H9 (cell line): ENCODE results near the gene CPM. TPM values are rescaled to one million over a fixed set of nuclear protein-coding genes. Genes with fewer than 3 reads are reported as not detected.

Experiments
- DNase-seq: peaks from one replicate; pipeline ENCODE4 v3.0.0-alpha.2; 2017
- H2AFZ ChIP-seq: one replicate; pipeline ENCODE4 v1.6.1; 2013; ENCODE audit warnings: mild to moderate bottlenecking, low read length, control low read depth, moderate library complexity
- H2AK5ac ChIP-seq: 2 replicates; pipeline ENCODE4 v1.6.1; 2013; ENCODE audit warnings: low read length, control low read depth, mixed read lengths; ENCODE audit not compliant: insufficient read length
- H2BK120ac ChIP-seq: one replicate; pipeline ENCODE4 v1.6.1; 2013; ENCODE audit warnings: low read depth, mild to moderate bottlenecking, low read length, control low read depth, inconsistent platforms; ENCODE audit not compliant: poor library complexity, severe bottlenecking
- H2BK12ac ChIP-seq: 2 replicates; pipeline ENCODE4 v1.6.1; 2013; ENCODE audit warnings: low read length, control low read depth, mixed read lengths, low read depth; ENCODE audit not compliant: insufficient read length
- H2BK15ac ChIP-seq: 2 replicates; pipeline ENCODE4 v1.6.1; 2013; ENCODE audit warnings: low read depth, low read length, control low read depth
- H2BK20ac ChIP-seq: one replicate; pipeline ENCODE4 v1.6.1; 2013; ENCODE audit warnings: low read depth, mild to moderate bottlenecking, low read length, control low read depth, inconsistent platforms; ENCODE audit not compliant: poor library complexity, severe bottlenecking
- H2BK5ac ChIP-seq: 2 replicates; pipeline ENCODE4 v1.6.1; 2013; ENCODE audit warnings: low read length, control low read depth, mixed read lengths; ENCODE audit not compliant: insufficient read length
- H3K14ac ChIP-seq: 2 replicates; pipeline ENCODE4 v1.6.1; 2013; ENCODE audit warnings: low read length, control low read depth; ENCODE audit not compliant: insufficient read depth
- H3K18ac ChIP-seq: 2 replicates; pipeline ENCODE4 v1.6.1; 2013; ENCODE audit warnings: low read depth, mild to moderate bottlenecking, mixed read lengths, low read length, control low read depth; ENCODE audit not compliant: insufficient read length
- H3K23ac ChIP-seq: 2 replicates; pipeline ENCODE4 v1.6.1; 2013; ENCODE audit warnings: low read length, control low read depth, mixed read lengths, low read depth; ENCODE audit not compliant: insufficient read length
- H3K23me2 ChIP-seq: 2 replicates; pipeline ENCODE4 v1.6.1; 2013; ENCODE audit warnings: low read depth, mild to moderate bottlenecking, mixed read lengths, low read length, control low read depth; ENCODE audit not compliant: insufficient read length, poor library complexity, severe bottlenecking
- H3K27ac ChIP-seq: 2 replicates; pipeline ENCODE4 v1.5.1; 2013; ENCODE audit warnings: low read length, control low read depth, mixed read lengths, low read depth; ENCODE audit not compliant: insufficient read length
- H3K27me3 ChIP-seq: 2 replicates; pipeline ENCODE4 v1.6.1; 2013; ENCODE audit warnings: low read length, control low read depth, inconsistent platforms; ENCODE audit not compliant: insufficient read depth
- H3K4ac ChIP-seq: 2 replicates; pipeline ENCODE4 v1.6.1; 2013; ENCODE audit warnings: low read depth, mild to moderate bottlenecking, control low read depth, inconsistent platforms, low read length, moderate library complexity
- H3K4me1 ChIP-seq: 2 replicates; pipeline ENCODE4 v1.6.1; 2013; ENCODE audit warnings: low read length, control low read depth, inconsistent platforms; ENCODE audit not compliant: insufficient read depth
- H3K4me2 ChIP-seq: 2 replicates; pipeline ENCODE4 v1.6.1; 2013; ENCODE audit warnings: low read length, control low read depth, mixed read lengths; ENCODE audit not compliant: insufficient read length, insufficient read depth
- H3K56ac ChIP-seq: 2 replicates; pipeline ENCODE4 v1.6.1; 2013; ENCODE audit warnings: low read depth, mild to moderate bottlenecking, mixed read lengths, low read length, control low read depth; ENCODE audit not compliant: insufficient read length
- H3K79me1 ChIP-seq: 2 replicates; pipeline ENCODE4 v1.6.1; 2013; ENCODE audit warnings: low read depth, mild to moderate bottlenecking, moderate library complexity, low read length, control low read depth, inconsistent platforms; ENCODE audit not compliant: insufficient read depth, poor library complexity, severe bottlenecking
- H3K79me2 ChIP-seq: 2 replicates; pipeline ENCODE4 v1.6.1; 2013; ENCODE audit warnings: low read length, control low read depth, inconsistent platforms; ENCODE audit not compliant: insufficient read depth
- H3K9ac ChIP-seq: 2 replicates; pipeline ENCODE4 v1.6.1; 2013; ENCODE audit warnings: low read length, control low read depth, mixed read lengths; ENCODE audit not compliant: insufficient read length; ENCODE audit errors: extremely low read depth
- H3K9me3 ChIP-seq: one replicate; pipeline ENCODE4 v1.6.1; 2013; ENCODE audit warnings: low read depth, low read length, inconsistent platforms; ENCODE audit not compliant: control insufficient read depth
- H3T11ph ChIP-seq: one replicate; pipeline ENCODE4 v1.6.1; 2013; ENCODE audit warnings: mild to moderate bottlenecking, low read length, control low read depth, inconsistent platforms
- H4K20me1 ChIP-seq: one replicate; pipeline ENCODE4 v1.6.1; 2013; ENCODE audit not compliant: control insufficient read depth, insufficient read length, insufficient read depth
- H4K5ac ChIP-seq: 2 replicates; pipeline ENCODE4 v1.6.1; 2013; ENCODE audit warnings: low read depth, mild to moderate bottlenecking, mixed read lengths, low read length, control low read depth; ENCODE audit not compliant: insufficient read length
- H4K8ac ChIP-seq: replicated peaks from 2 replicates; pipeline ENCODE4 v1.6.1; 2013; ENCODE audit warnings: low read length, control low read depth, mixed read lengths, low read depth; ENCODE audit not compliant: insufficient read length
- H4K91ac ChIP-seq: 2 replicates; pipeline ENCODE4 v1.6.1; 2013; ENCODE audit warnings: low read depth, mild to moderate bottlenecking, moderate library complexity, mixed read lengths, low read length, control low read depth; ENCODE audit not compliant: insufficient read length
- H3K27ac Mint-ChIP-seq, 3 experiments: 2 replicates in 2 of 3; 3 replicates in 1 of 3; pipeline ENCODE4 v1.8.0; 2020 to 2021; ENCODE audit warnings: mixed read lengths in 3 of 3, mild to moderate bottlenecking in 1 of 3, moderate library complexity in 1 of 3
- H3K27me3 Mint-ChIP-seq: 2 replicates; pipeline ENCODE4 v1.8.0; 2021; ENCODE audit warnings: low read depth, mild to moderate bottlenecking, moderate library complexity, mixed read lengths
- H3K36me3 Mint-ChIP-seq, 3 experiments: 2 replicates in 2 of 3; 3 replicates in 1 of 3; pipeline ENCODE4 v1.8.0; 2020 to 2021; ENCODE audit warnings: low read depth in 3 of 3, mixed read lengths in 3 of 3; ENCODE audit not compliant: insufficient read depth in 1 of 3
- H3K4me1 Mint-ChIP-seq, 2 experiments: 2 replicates each; pipeline ENCODE4 v1.8.0; 2020; ENCODE audit warnings: mixed read lengths in 2 of 2
- H3K4me3 Mint-ChIP-seq, 2 experiments: 2 replicates in 1 of 2; 3 replicates in 1 of 2; pipeline ENCODE4 v1.8.0; 2020 to 2021; ENCODE audit warnings: mild to moderate bottlenecking in 2 of 2, mixed read lengths in 2 of 2, moderate library complexity in 1 of 2
- H3K9me3 Mint-ChIP-seq, 2 experiments: 2 replicates in 1 of 2; 3 replicates in 1 of 2; pipeline ENCODE4 v1.8.0; 2020; ENCODE audit warnings: mild to moderate bottlenecking in 2 of 2, mixed read lengths in 2 of 2, moderate library complexity in 1 of 2
- WGBS: extraction: QIAGEN DNeasy Blood & Tissue Kit; methylation state at CpG from one replicate; pipeline ENCODE4 v1.1.7; 2013; ENCODE audit warnings: missing lambda C conversion rate, low lambda C conversion rate, mixed read lengths; ENCODE audit not compliant: insufficient read length; ENCODE audit errors: extremely low coverage; 5-methylcytosine and 5-hydroxymethylcytosine counted together
- total RNA-seq: library from RNA; stranded (reverse); gene quantifications from 2 replicates; pipeline ENCODE4 v1.2.1, GENCODE V29; 2021
- TF ChIP-seq, protein P1 (sequence below): fragments of 200-600 bp; sonication (generic); conservative IDR thresholded peaks from 3 replicates; pipeline ENCODE4 v1.8.0; 2021; ENCODE audit warnings: antibody characterized with exemption, mild to moderate bottlenecking

The CPM gene
- total RNA-seq, 1 experiment from 2014 or later: 1.2 TPM

DNA sequence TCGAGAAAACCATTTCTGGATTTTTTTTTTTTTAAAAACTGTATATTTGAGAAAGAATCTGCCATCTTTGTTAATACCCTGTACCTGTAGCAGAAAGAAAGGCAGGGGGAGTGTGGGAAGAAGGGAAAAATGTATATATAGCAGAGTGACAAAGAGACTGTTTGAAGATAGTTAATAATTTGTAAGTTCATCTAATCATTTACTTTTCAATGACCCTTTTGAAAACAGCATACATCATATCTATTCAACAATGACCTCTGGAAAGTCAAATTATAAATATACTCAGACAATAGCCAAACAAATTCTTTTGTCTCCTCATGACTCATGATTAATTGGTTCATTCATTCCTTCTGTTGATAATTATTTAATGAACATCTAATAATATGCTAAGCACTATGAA is 10.9 kb upstream of the CPM start:
- no peak overlapping the region for H2BK120ac ChIP-seq
- no peak overlapping the region for H3K14ac ChIP-seq
- no peak overlapping the region for H3K4me2 ChIP-seq
- no peaks in the 10 kb centered on the region for H4K20me1 ChIP-seq
- H3K79me2 ChIP-seq: no peaks in the 10 kb centered on the region
- no peak overlapping the region for H3K56ac ChIP-seq
- no peak overlapping the region for H2AK5ac ChIP-seq
- H4K91ac ChIP-seq: no peak overlapping the region
- H3K23ac ChIP-seq: no peak overlapping the region
- H3K9me3 ChIP-seq: no peaks in the 10 kb centered on the region
- no peak overlapping the region for H3K27ac ChIP-seq
- H2BK5ac ChIP-seq: no peak overlapping the region
- H2BK12ac ChIP-seq: no peak overlapping the region
- H3K18ac ChIP-seq: no peak overlapping the region
- H3K27me3 Mint-ChIP-seq: no peaks in the 10 kb centered on the region; the same call in 1 of the 2 replicates
- H3T11ph ChIP-seq: no peak overlapping the region
- H3K4me3 Mint-ChIP-seq: no peak overlapping the region
- H3K36me3 Mint-ChIP-seq: no peaks in the 10 kb centered on the region
- TF ChIP-seq, protein P1, sequence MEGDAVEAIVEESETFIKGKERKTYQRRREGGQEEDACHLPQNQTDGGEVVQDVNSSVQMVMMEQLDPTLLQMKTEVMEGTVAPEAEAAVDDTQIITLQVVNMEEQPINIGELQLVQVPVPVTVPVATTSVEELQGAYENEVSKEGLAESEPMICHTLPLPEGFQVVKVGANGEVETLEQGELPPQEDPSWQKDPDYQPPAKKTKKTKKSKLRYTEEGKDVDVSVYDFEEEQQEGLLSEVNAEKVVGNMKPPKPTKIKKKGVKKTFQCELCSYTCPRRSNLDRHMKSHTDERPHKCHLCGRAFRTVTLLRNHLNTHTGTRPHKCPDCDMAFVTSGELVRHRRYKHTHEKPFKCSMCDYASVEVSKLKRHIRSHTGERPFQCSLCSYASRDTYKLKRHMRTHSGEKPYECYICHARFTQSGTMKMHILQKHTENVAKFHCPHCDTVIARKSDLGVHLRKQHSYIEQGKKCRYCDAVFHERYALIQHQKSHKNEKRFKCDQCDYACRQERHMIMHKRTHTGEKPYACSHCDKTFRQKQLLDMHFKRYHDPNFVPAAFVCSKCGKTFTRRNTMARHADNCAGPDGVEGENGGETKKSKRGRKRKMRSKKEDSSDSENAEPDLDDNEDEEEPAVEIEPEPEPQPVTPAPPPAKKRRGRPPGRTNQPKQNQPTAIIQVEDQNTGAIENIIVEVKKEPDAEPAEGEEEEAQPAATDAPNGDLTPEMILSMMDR: no peak
- H3K79me1 ChIP-seq: no peaks in the 10 kb centered on the region
- no peaks in the 10 kb centered on the region for H3K9me3 Mint-ChIP-seq
- no peak overlapping the region for H4K5ac ChIP-seq
- no peaks in the 10 kb centered on the region for H3K23me2 ChIP-seq
- no peak overlapping the region for H4K8ac ChIP-seq
- no CpG with 5 or more reads among the region's 1 CpG for WGBS
- H3K4ac ChIP-seq: no peak overlapping the region
- H3K4me1 Mint-ChIP-seq: no peaks in the 10 kb centered on the region; a peak in 1 of 4 replicates
- H2AFZ ChIP-seq: no peak overlapping the region
- H3K27me3 ChIP-seq: no peaks in the 10 kb centered on the region
- H2BK20ac ChIP-seq: no peak overlapping the region
- no peak overlapping the region for H3K27ac Mint-ChIP-seq
- no peak overlapping the region for H2BK15ac ChIP-seq
- DNase-seq: no peak
- H3K4me1 ChIP-seq: no peaks in the 10 kb centered on the region
- no peak overlapping the region for H3K9ac ChIP-seq
